ENCODE data around the gene LSAMP. TPM values are rescaled to one million over a fixed set of nuclear protein-coding genes. Genes with fewer than 3 reads are reported as not detected.

Gene LSAMP
- total RNA-seq, 2 donors from 2014 or later: 1.7 to 2.1 TPM

- H3K4me3 ChIP-seq: no peak overlapping the region
- no peaks in the 10 kb centered on the region for H3K9me3 ChIP-seq
- no peaks in the 10 kb centered on the region for H3K4me1 ChIP-seq
- no peak for TF ChIP-seq CTCF (IDR thresholded peaks at IDR 0.05)
- H3K27ac ChIP-seq: no peak overlapping the region
- no peaks in the 10 kb centered on the region for H3K36me3 ChIP-seq
- no peaks in the 10 kb centered on the region for H3K27me3 ChIP-seq
- no peak for DNase-seq (ENCODE audit: low spot score)
These were observed 375.2 kb downstream of the LSAMP start for GRCh38 chr3:116070061-116070460.

GRCh38 chr3:116069024-116069423 is 376.3 kb downstream of the LSAMP start:
- Histone ChIP-seq H3K4me3 (no peak overlapping the region), H3K4me1 (no peaks in the 10 kb centered on the region), H3K9me3 (no peaks in the 10 kb centered on the region), H3K27me3 (no peaks in the 10 kb centered on the region), H3K27ac (no peak overlapping the region), H3K36me3 (no peaks in the 10 kb centered on the region)
- no peak for DNase-seq (ENCODE audit: low spot score)
- TF ChIP-seq CTCF (IDR thresholded peaks at IDR 0.05): no peak

GRCh38 chr3:116067326-116067725 is 378.0 kb downstream of the LSAMP start:
- no peaks in the 10 kb centered on the region for H3K36me3 ChIP-seq
- H3K27me3 ChIP-seq: no peaks in the 10 kb centered on the region
- no peak overlapping the region for H3K4me3 ChIP-seq
- H3K27ac ChIP-seq: no peak overlapping the region
- no peak for TF ChIP-seq CTCF (IDR thresholded peaks at IDR 0.05)
- no peak for DNase-seq (ENCODE audit: low spot score)
- H3K4me1 ChIP-seq: no peaks in the 10 kb centered on the region
- no peaks in the 10 kb centered on the region for H3K9me3 ChIP-seq

- TF ChIP-seq CTCF (IDR thresholded peaks at IDR 0.05): no peak
- Histone ChIP-seq H3K27ac (no peak overlapping the region), H3K27me3 (no peaks in the 10 kb centered on the region), H3K36me3 (no peaks in the 10 kb centered on the region), H3K9me3 (no peaks in the 10 kb centered on the region), H3K4me3 (no peak overlapping the region), H3K4me1 (no peaks in the 10 kb centered on the region)
- DNase-seq (ENCODE audit: low spot score): no peak
These were observed 379.8 kb downstream of the LSAMP start for GRCh38 chr3:116065501-116065900.

GRCh38 chr3:116064646-116065045 is 380.6 kb downstream of the LSAMP start:
- Histone ChIP-seq H3K36me3 (no peaks in the 10 kb centered on the region), H3K4me1 (no peaks in the 10 kb centered on the region), H3K4me3 (no peak overlapping the region), H3K9me3 (no peaks in the 10 kb centered on the region), H3K27me3 (no peaks in the 10 kb centered on the region), H3K27ac (no peak overlapping the region)
- no peak for DNase-seq (ENCODE audit: low spot score)
- no peak for TF ChIP-seq CTCF (IDR thresholded peaks at IDR 0.05)

- Histone ChIP-seq H3K9me3 (no peaks in the 10 kb centered on the region), H3K36me3 (no peaks in the 10 kb centered on the region), H3K27me3 (no peaks in the 10 kb centered on the region), H3K27ac (no peak overlapping the region), H3K4me3 (no peak overlapping the region), H3K4me1 (no peaks in the 10 kb centered on the region)
- TF ChIP-seq CTCF (IDR thresholded peaks at IDR 0.05): no peak
- DNase-seq (ENCODE audit: low spot score): no peak
These were observed 385.7 kb downstream of the LSAMP start for GRCh38 chr3:116059421-116060096.

All from right atrium auricular region (tissue), 2 donors.